ENCODE data around the gene APOL2.
"Not testable (repeated sequence)": the region's sequence is repeated elsewhere in the genome, so short reads cannot be mapped to it uniquely, and the experiment has no call there.

Gene APOL2

DNA sequence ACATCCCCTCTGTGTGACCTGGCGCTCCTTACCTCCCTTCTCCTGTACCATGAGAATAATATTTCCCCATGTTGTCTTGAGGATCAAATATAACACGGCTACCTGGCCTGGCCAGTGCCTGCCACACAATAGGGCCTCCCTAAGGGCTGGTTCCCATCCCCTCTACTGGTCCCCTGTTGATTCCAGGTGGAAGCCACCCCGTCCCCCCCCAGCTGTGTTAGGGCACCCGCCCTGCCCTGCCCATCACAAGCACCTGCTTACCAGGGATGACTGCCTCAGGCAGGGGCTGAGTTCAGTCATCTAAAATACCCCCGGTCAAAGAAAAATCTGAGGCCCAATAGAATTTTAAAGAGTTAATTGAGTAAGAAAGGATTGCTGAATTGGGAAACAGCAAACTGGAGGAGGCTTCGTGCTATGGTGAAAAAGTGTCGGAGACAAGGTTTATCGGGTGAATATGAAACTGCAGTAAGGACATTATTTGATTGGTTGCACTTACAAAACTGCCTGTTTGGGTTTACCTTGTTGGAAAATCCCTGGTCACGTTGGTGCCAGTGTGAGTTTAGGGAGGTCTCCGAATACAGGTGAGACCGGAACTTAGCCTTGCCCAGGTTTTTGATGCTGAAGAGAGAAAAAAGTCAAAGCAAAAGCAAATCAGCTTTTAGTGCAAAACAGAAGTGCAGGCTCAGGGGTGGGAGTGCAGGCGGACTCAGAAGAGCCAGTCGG, 18.8 kb upstream of the APOL2 start:
- H3K4ac ChIP-seq (ENCODE audit: low read depth in 1 of 2, low read length in 2 of 2), result no peak overlapping the region
- no peak overlapping the region for H3K23ac ChIP-seq (ENCODE audit: low read length in 2 of 2)
- no peak overlapping the region for H2BK12ac ChIP-seq (ENCODE audit: low read length in 2 of 2)
- H3K14ac ChIP-seq (ENCODE audit: low read length in 2 of 2), result no peak overlapping the region
- H2AFZ ChIP-seq (ENCODE audit: low read depth, low read length), result no peak overlapping the region
- no peak overlapping the region for H2BK15ac ChIP-seq (ENCODE audit: low read depth, poor library complexity, severe bottlenecking)
- no peak overlapping the region for H3K18ac ChIP-seq (ENCODE audit: low read depth in 1 of 2, low read length in 2 of 2)
- peaks cover 26% of the 10 kb centered on the region for H3K4me1 ChIP-seq (ENCODE audit: control insufficient read depth, insufficient read depth, low read depth, low read length)
- H3K27ac ChIP-seq (ENCODE audit: low read length, poor library complexity, severe bottlenecking), result no peak overlapping the region
- no peak overlapping the region for H3K4me3 ChIP-seq (ENCODE audit: insufficient read depth in 1 of 2, low read depth in 1 of 2, low read length in 2 of 2)
- no peaks in the 10 kb centered on the region for H3K9me3 ChIP-seq (ENCODE audit: control insufficient read depth, low read length)
- no peak overlapping the region for H4K91ac ChIP-seq (ENCODE audit: low read length)
- no peak overlapping the region for H2BK5ac ChIP-seq (ENCODE audit: low read depth, low read length, poor library complexity, severe bottlenecking)
- H2BK120ac ChIP-seq (ENCODE audit: low read depth, low read length), result no peak overlapping the region
- H3K27me3 ChIP-seq (ENCODE audit: control insufficient read depth in 1 of 2, insufficient read depth in 1 of 2, low read length in 2 of 2), result no peaks in the 10 kb centered on the region
- no peak overlapping the region for H3K4me2 ChIP-seq (ENCODE audit: low read length, poor library complexity, severe bottlenecking)
- no peak overlapping the region for H2AK5ac ChIP-seq (ENCODE audit: low read length, severe bottlenecking)
- peaks cover 10% of the 10 kb centered on the region for H3K79me1 ChIP-seq (replicated peaks; ENCODE audit: low read length, poor library complexity, severe bottlenecking)
- no peak for DNase-seq
- no peak overlapping the region for H4K8ac ChIP-seq (ENCODE audit: low read length)
- peaks cover 18 to 42% of the 10 kb centered on the region in 2 experiments for H3K36me3 ChIP-seq (ENCODE audit: control insufficient read depth in 1 of 2, insufficient read depth in 2 of 2, low read depth in 1 of 2, low read length in 2 of 2)
- H3K9ac ChIP-seq (ENCODE audit: low read length), result no peak overlapping the region
- WGBS, result 95% methylated on average over 13 of the region's 13 CpGs

DNA sequence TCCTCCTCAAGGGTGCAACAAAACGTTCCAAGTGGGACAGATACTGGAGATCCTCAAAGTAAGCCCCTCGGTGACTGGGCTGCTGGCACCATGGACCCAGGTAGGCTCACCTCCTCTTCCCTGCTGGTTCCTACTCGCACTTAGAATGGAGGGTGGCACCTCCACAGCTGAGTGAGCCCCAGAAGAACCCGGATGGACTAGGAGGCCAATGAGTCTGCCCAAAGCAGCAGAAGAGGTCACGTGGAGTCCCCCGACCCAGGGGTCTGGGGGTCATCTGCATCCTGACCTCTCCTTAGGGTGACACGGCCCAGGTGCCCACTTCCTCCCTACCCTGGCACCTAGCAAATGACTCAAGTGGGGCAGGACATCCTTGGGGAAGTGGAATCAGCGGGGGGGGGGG, 18.0 kb upstream of the APOL2 start:
- Histone ChIP-seq H2AFZ (ENCODE audit: low read depth, low read length) (no peak overlapping the region), H4K8ac (ENCODE audit: low read length) (no peak overlapping the region), H3K4me1 (ENCODE audit: control insufficient read depth, insufficient read depth, low read depth, low read length) (peaks cover 32% of the 10 kb centered on the region), H2BK12ac (ENCODE audit: low read length in 2 of 2) (no peak overlapping the region), H4K91ac (ENCODE audit: low read length) (no peak overlapping the region), H3K79me1 (replicated peaks; ENCODE audit: low read length, poor library complexity, severe bottlenecking) (peaks cover 10% of the 10 kb centered on the region), H3K9ac (ENCODE audit: low read length) (no peak overlapping the region), H3K4ac (ENCODE audit: low read depth in 1 of 2, low read length in 2 of 2) (no peak overlapping the region), H3K4me2 (ENCODE audit: low read length, poor library complexity, severe bottlenecking) (no peak overlapping the region), H3K14ac (ENCODE audit: low read length in 2 of 2) (no peak overlapping the region), H3K9me3 (ENCODE audit: control insufficient read depth, low read length) (no peaks in the 10 kb centered on the region), H3K27ac (ENCODE audit: low read length, poor library complexity, severe bottlenecking) (no peak overlapping the region), H2BK120ac (ENCODE audit: low read depth, low read length) (no peak overlapping the region), H2BK5ac (ENCODE audit: low read depth, low read length, poor library complexity, severe bottlenecking) (no peak overlapping the region), H2BK15ac (ENCODE audit: low read depth, poor library complexity, severe bottlenecking) (no peak overlapping the region), H3K23ac (ENCODE audit: low read length in 2 of 2) (no peak overlapping the region), H2AK5ac (ENCODE audit: low read length, severe bottlenecking) (no peak overlapping the region), H3K27me3 (ENCODE audit: control insufficient read depth in 1 of 2, insufficient read depth in 1 of 2, low read length in 2 of 2) (no peaks in the 10 kb centered on the region), H3K36me3 (ENCODE audit: control insufficient read depth in 1 of 2, insufficient read depth in 2 of 2, low read depth in 1 of 2, low read length in 2 of 2) (peaks cover 16 to 36% of the 10 kb centered on the region in 2 experiments), H3K18ac (ENCODE audit: low read depth in 1 of 2, low read length in 2 of 2) (no peak overlapping the region), H3K4me3 (ENCODE audit: insufficient read depth in 1 of 2, low read depth in 1 of 2, low read length in 2 of 2) (no peak overlapping the region)
- 82% methylated on average over 5 of the region's 8 CpGs for WGBS
- DNase-seq, result no peak

DNA sequence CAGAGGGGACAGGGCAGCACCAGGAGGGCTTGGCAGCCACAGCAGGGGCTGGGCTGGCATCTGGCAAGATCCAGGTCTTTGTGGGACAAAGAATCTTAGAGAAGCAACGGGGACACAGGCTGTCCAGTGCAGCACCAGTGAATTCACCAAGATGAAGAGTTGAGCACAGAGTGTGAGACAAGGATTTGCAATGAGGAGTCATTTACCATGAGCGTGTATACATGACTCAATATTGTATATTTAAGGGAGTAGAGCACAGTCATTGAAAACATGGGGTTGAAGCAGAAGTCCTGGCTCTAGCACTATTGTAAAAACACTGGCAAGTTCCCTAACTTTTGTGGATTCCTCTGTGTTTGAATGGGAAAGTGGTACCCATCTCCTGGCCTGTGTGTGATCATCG, 17.2 kb upstream of the APOL2 start:
- H3K4ac ChIP-seq (ENCODE audit: low read depth in 1 of 2, low read length in 2 of 2), result no peak overlapping the region
- H3K4me1 ChIP-seq (ENCODE audit: control insufficient read depth, insufficient read depth, low read depth, low read length), result peaks cover 37% of the 10 kb centered on the region
- no peak overlapping the region for H2AK5ac ChIP-seq (ENCODE audit: low read length, severe bottlenecking)
- no peak overlapping the region for H3K4me2 ChIP-seq (ENCODE audit: low read length, poor library complexity, severe bottlenecking)
- no peak overlapping the region for H3K23ac ChIP-seq (ENCODE audit: low read length in 2 of 2)
- no peak overlapping the region for H4K8ac ChIP-seq (ENCODE audit: low read length)
- no peak overlapping the region for H2AFZ ChIP-seq (ENCODE audit: low read depth, low read length)
- H3K27me3 ChIP-seq (ENCODE audit: control insufficient read depth in 1 of 2, insufficient read depth in 1 of 2, low read length in 2 of 2), result no peaks in the 10 kb centered on the region
- no peak overlapping the region for H2BK120ac ChIP-seq (ENCODE audit: low read depth, low read length)
- H2BK12ac ChIP-seq (ENCODE audit: low read length in 2 of 2), result no peak overlapping the region
- peaks cover 13 to 28% of the 10 kb centered on the region in 2 experiments for H3K36me3 ChIP-seq (ENCODE audit: control insufficient read depth in 1 of 2, insufficient read depth in 2 of 2, low read depth in 1 of 2, low read length in 2 of 2)
- H2BK5ac ChIP-seq (ENCODE audit: low read depth, low read length, poor library complexity, severe bottlenecking), result no peak overlapping the region
- H3K14ac ChIP-seq (ENCODE audit: low read length in 2 of 2), result no peak overlapping the region
- no peak overlapping the region for H3K18ac ChIP-seq (ENCODE audit: low read depth in 1 of 2, low read length in 2 of 2)
- H3K9ac ChIP-seq (ENCODE audit: low read length), result no peak overlapping the region
- no peak for DNase-seq
- H4K91ac ChIP-seq (ENCODE audit: low read length), result no peak overlapping the region
- no peaks in the 10 kb centered on the region for H3K9me3 ChIP-seq (ENCODE audit: control insufficient read depth, low read length)
- no peak overlapping the region for H3K4me3 ChIP-seq (ENCODE audit: insufficient read depth in 1 of 2, low read depth in 1 of 2, low read length in 2 of 2)
- no peak overlapping the region for H2BK15ac ChIP-seq (ENCODE audit: low read depth, poor library complexity, severe bottlenecking)
- peaks cover 10% of the 10 kb centered on the region for H3K79me1 ChIP-seq (replicated peaks; ENCODE audit: low read length, poor library complexity, severe bottlenecking)
- WGBS, result 83% methylated on average over 3 of the region's 3 CpGs
- no peak overlapping the region for H3K27ac ChIP-seq (ENCODE audit: low read length, poor library complexity, severe bottlenecking)

DNA sequence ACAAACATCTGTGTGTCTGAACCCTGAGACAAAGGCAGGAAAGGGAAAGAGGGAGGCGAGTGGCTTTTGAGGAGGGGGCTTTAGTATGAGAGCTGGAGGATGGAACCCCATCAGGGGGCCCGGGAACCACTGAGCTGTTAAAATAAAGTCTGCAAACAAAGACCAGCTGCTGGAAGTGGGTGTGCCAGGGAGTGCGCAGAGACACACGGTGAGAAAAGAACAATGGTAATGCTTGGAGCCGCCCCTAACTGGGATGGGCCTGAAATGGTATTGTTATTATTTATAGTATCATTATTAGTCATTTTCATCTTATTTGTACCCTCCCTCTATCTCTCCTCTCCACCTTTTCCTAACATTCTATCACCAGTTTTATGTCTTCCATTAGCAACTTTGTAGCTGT, 16.2 kb upstream of the APOL2 start:
- not testable (repeated sequence) for H2AK5ac ChIP-seq (ENCODE audit: low read length, severe bottlenecking); H2BK5ac ChIP-seq (ENCODE audit: low read depth, low read length, poor library complexity, severe bottlenecking); H2BK15ac ChIP-seq (ENCODE audit: low read depth, poor library complexity, severe bottlenecking); H3K9me3 ChIP-seq (ENCODE audit: control insufficient read depth, low read length); H2BK12ac ChIP-seq (ENCODE audit: low read length in 2 of 2); H4K8ac ChIP-seq (ENCODE audit: low read length); DNase-seq; H3K23ac ChIP-seq (ENCODE audit: low read length in 2 of 2); H3K4ac ChIP-seq (ENCODE audit: low read depth in 1 of 2, low read length in 2 of 2); H3K18ac ChIP-seq (ENCODE audit: low read depth in 1 of 2, low read length in 2 of 2); H3K27ac ChIP-seq (ENCODE audit: low read length, poor library complexity, severe bottlenecking); H4K91ac ChIP-seq (ENCODE audit: low read length); H3K4me3 ChIP-seq (ENCODE audit: insufficient read depth in 1 of 2, low read depth in 1 of 2, low read length in 2 of 2); H2AFZ ChIP-seq (ENCODE audit: low read depth, low read length); H3K4me2 ChIP-seq (ENCODE audit: low read length, poor library complexity, severe bottlenecking); H2BK120ac ChIP-seq (ENCODE audit: low read depth, low read length); H3K27me3 ChIP-seq (ENCODE audit: control insufficient read depth in 1 of 2, insufficient read depth in 1 of 2, low read length in 2 of 2); H3K9ac ChIP-seq (ENCODE audit: low read length); H3K14ac ChIP-seq (ENCODE audit: low read length in 2 of 2)
- WGBS, result no CpG with 5 or more reads among the region's 5 CpGs
- peaks cover 13 to 20% of the 10 kb centered on the region in 2 experiments for H3K36me3 ChIP-seq (ENCODE audit: control insufficient read depth in 1 of 2, insufficient read depth in 2 of 2, low read depth in 1 of 2, low read length in 2 of 2)
- H3K4me1 ChIP-seq (ENCODE audit: control insufficient read depth, insufficient read depth, low read depth, low read length), result peaks cover 40% of the 10 kb centered on the region
- peaks cover 10% of the 10 kb centered on the region for H3K79me1 ChIP-seq (replicated peaks; ENCODE audit: low read length, poor library complexity, severe bottlenecking)

Measured in mesenchymal stem cell (in vitro differentiated cells and primary cell).